ENCODE results near the gene NDST4. TPM values are rescaled to one million over a fixed set of nuclear protein-coding genes. Genes with fewer than 3 reads are reported as not detected.

Gene NDST4
- total RNA-seq, 1 donor from 2014 or later: not detected

DNA sequence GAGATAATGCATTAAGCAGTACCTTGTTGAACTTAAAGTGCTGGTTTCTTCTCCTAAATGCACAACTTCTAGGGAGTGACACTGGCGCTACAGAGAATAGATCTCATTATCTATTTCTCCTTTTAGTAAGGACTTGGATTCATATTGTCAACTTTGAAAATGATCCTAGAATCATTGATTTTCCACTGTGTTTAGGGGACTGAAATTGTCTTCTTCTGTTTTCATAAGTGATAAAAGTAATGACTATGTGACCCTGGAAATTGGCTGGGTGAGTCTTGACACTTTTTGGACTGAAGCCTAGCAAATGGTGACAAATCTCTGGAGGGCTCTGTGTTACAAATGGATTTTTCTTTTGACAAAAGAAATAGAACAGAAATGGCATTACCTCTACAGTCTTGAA is 167.8 kb downstream of the NDST4 start:
- Mint-ChIP-seq H3K4me1 (ENCODE audit: unreplicated experiment) (no peaks in the 10 kb centered on the region), H3K9me3 (ENCODE audit: unreplicated experiment) (no peaks in the 10 kb centered on the region), H3K27ac (ENCODE audit: unreplicated experiment) (no peak overlapping the region), H3K4me3 (ENCODE audit: unreplicated experiment) (no peak overlapping the region), H3K36me3 (ENCODE audit: low read depth, unreplicated experiment) (no peaks in the 10 kb centered on the region), H3K27me3 (ENCODE audit: unreplicated experiment) (no peaks in the 10 kb centered on the region)
- no peak for DNase-seq (ENCODE audit: low spot score)
- TF ChIP-seq, protein P1, sequence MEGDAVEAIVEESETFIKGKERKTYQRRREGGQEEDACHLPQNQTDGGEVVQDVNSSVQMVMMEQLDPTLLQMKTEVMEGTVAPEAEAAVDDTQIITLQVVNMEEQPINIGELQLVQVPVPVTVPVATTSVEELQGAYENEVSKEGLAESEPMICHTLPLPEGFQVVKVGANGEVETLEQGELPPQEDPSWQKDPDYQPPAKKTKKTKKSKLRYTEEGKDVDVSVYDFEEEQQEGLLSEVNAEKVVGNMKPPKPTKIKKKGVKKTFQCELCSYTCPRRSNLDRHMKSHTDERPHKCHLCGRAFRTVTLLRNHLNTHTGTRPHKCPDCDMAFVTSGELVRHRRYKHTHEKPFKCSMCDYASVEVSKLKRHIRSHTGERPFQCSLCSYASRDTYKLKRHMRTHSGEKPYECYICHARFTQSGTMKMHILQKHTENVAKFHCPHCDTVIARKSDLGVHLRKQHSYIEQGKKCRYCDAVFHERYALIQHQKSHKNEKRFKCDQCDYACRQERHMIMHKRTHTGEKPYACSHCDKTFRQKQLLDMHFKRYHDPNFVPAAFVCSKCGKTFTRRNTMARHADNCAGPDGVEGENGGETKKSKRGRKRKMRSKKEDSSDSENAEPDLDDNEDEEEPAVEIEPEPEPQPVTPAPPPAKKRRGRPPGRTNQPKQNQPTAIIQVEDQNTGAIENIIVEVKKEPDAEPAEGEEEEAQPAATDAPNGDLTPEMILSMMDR (IDR thresholded peaks at IDR 0.05; ENCODE audit: unreplicated experiment): no peak

DNA sequence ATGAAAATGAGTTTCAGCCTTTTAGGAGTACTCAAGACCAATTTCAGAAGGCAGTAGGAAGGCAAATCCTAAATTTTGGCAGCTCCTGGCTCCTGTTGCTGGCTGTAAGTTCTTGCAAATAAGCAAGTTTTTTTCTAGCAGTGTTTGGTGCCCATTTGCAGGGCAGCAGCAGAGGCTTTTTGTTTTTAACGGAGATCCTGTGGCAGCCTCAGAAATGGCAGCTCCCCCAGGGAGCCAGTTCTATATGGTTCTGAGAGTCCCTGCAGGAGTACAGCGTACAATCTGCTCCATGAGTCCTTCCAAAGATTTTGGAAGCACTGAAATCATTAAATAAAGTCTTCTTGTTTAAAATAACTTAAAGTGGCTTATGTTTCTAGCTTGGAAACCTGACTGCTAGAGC is 171.9 kb downstream of the NDST4 start:
- TF ChIP-seq, protein P1 (IDR thresholded peaks at IDR 0.05; ENCODE audit: unreplicated experiment): no peak
- no peaks in the 10 kb centered on the region for H3K4me1 Mint-ChIP-seq (ENCODE audit: unreplicated experiment)

GRCh38 chr4:114927881-114928280 is 185.5 kb downstream of the NDST4 start:
- Mint-ChIP-seq H3K27me3 (ENCODE audit: unreplicated experiment) (no peaks in the 10 kb centered on the region), H3K27ac (ENCODE audit: unreplicated experiment) (no peak overlapping the region), H3K36me3 (ENCODE audit: low read depth, unreplicated experiment) (no peaks in the 10 kb centered on the region), H3K4me3 (ENCODE audit: unreplicated experiment) (no peak overlapping the region), H3K4me1 (ENCODE audit: unreplicated experiment) (no peaks in the 10 kb centered on the region), H3K9me3 (ENCODE audit: unreplicated experiment) (no peaks in the 10 kb centered on the region)
- DNase-seq (ENCODE audit: low spot score): no peak
- TF ChIP-seq, protein P1 (IDR thresholded peaks at IDR 0.05; ENCODE audit: unreplicated experiment): no peak

More for the DNA sequence above, 171.9 kb downstream of the NDST4 start:
- DNase-seq (ENCODE audit: low spot score): no peak
- no peak overlapping the region for H3K27ac Mint-ChIP-seq (ENCODE audit: unreplicated experiment)
- no peak overlapping the region for H3K4me3 Mint-ChIP-seq (ENCODE audit: unreplicated experiment)
- H3K36me3 Mint-ChIP-seq (ENCODE audit: low read depth, unreplicated experiment): no peaks in the 10 kb centered on the region
- H3K9me3 Mint-ChIP-seq (ENCODE audit: unreplicated experiment): no peaks in the 10 kb centered on the region
- no peaks in the 10 kb centered on the region for H3K27me3 Mint-ChIP-seq (ENCODE audit: unreplicated experiment)

GRCh38 chr4:114926583-114926982 is 186.8 kb downstream of the NDST4 start:
- no peaks in the 10 kb centered on the region for H3K36me3 Mint-ChIP-seq (ENCODE audit: low read depth, unreplicated experiment)
- no peak overlapping the region for H3K4me3 Mint-ChIP-seq (ENCODE audit: unreplicated experiment)
- TF ChIP-seq, protein P1 (IDR thresholded peaks at IDR 0.05; ENCODE audit: unreplicated experiment): no peak
- peaks cover 4% of the 10 kb centered on the region for H3K4me1 Mint-ChIP-seq (ENCODE audit: unreplicated experiment)
- no peaks in the 10 kb centered on the region for H3K27me3 Mint-ChIP-seq (ENCODE audit: unreplicated experiment)
- no peak for DNase-seq (ENCODE audit: low spot score)
- H3K9me3 Mint-ChIP-seq (ENCODE audit: unreplicated experiment): no peaks in the 10 kb centered on the region
- no peak overlapping the region for H3K27ac Mint-ChIP-seq (ENCODE audit: unreplicated experiment)

DNA sequence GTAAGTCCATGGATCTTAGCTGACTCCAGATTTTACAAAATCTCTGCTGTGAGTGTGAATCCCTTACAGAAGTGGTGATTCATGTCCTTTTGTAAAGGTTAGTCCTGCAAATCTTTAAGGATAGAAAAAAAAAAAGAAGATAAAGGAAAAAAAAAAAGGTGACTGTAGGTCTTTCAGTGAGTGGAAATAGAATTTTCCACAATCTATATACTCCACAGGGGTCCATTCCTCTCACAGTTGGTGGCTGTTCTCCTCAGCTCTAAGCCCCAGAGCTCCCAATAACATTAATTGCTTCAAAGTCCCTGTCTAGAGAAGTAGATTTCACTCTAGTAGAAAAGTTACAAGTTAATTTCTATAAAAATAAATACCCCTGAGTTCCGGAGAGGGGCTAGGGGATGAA is 189.1 kb downstream of the NDST4 start:
- Mint-ChIP-seq H3K4me3 (ENCODE audit: unreplicated experiment) (no peak overlapping the region), H3K4me1 (ENCODE audit: unreplicated experiment) (peaks cover 4% of the 10 kb centered on the region)

More for the DNA sequence above, 189.1 kb downstream of the NDST4 start:
- no peak for DNase-seq (ENCODE audit: low spot score)
- no peaks in the 10 kb centered on the region for H3K36me3 Mint-ChIP-seq (ENCODE audit: low read depth, unreplicated experiment)
- H3K27ac Mint-ChIP-seq (ENCODE audit: unreplicated experiment): no peak overlapping the region
- no peaks in the 10 kb centered on the region for H3K27me3 Mint-ChIP-seq (ENCODE audit: unreplicated experiment)
- no peaks in the 10 kb centered on the region for H3K9me3 Mint-ChIP-seq (ENCODE audit: unreplicated experiment)
- TF ChIP-seq, protein P1 (IDR thresholded peaks at IDR 0.05; ENCODE audit: unreplicated experiment): no peak

Measured in endothelial cell (in vitro differentiated cells).